C4-2B (cell line): ENCODE data around the gene SP3.

Experiments used
- ZFX ChIP-seq: fragments of 450-650 bp; IDR thresholded peaks from 2 replicates; pipeline ENCODE4 v1.6.1; 2017
- TF ChIP-seq, protein P1 (sequence below): fragments of 450-650 bp; conservative IDR thresholded peaks from 2 replicates; pipeline ENCODE4 v1.5.1; 2017; ENCODE audit warnings: mild to moderate bottlenecking

DNA sequence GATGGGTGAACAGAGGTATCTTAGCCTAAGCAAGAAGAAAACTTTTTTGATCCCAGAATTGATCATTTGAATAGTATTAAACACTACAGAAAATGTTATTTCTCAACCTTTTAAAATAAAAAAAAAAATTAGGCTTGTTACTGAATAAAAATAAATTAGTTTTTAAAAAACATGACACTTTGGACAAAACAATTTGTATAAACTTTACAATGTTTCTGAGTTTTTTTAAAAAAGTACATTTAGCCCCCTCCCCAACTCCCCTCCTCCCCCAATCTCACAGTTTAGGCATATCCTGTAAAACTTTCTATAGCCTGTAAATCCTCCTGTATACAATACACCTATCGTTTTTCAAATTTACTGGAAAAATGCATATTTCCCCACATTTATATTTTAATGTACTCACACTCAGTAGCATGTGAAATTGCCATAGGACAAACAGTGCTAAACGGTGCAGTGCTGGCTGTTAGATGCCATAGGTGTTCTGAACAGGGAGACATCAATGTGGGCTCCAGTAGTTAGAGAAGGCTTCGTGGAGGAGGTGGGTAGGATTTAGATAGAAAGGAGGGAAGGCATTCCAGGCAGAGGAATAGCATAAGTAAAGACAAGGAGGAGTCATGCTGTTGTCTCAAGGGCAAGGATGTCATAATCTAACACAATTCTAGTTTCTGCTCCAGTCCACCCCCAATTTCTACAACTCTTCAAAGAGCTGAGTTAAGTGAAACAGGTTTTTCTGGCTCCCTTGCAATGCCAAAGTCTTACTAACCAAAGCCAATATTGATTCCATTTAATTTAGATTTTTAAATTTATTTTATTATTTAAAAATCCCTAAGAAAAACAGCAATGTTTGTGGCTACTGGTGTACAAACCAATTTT is 50.9 kb downstream of the SP3 start:
- TF ChIP-seq, protein P1, sequence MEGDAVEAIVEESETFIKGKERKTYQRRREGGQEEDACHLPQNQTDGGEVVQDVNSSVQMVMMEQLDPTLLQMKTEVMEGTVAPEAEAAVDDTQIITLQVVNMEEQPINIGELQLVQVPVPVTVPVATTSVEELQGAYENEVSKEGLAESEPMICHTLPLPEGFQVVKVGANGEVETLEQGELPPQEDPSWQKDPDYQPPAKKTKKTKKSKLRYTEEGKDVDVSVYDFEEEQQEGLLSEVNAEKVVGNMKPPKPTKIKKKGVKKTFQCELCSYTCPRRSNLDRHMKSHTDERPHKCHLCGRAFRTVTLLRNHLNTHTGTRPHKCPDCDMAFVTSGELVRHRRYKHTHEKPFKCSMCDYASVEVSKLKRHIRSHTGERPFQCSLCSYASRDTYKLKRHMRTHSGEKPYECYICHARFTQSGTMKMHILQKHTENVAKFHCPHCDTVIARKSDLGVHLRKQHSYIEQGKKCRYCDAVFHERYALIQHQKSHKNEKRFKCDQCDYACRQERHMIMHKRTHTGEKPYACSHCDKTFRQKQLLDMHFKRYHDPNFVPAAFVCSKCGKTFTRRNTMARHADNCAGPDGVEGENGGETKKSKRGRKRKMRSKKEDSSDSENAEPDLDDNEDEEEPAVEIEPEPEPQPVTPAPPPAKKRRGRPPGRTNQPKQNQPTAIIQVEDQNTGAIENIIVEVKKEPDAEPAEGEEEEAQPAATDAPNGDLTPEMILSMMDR = no peak
- no peak for TF ChIP-seq ZFX
